SKM-1 (cell line): ENCODE data around the gene TEX11.
"Not testable (repeated sequence)": the region's sequence is repeated elsewhere in the genome, so short reads cannot be mapped to it uniquely, and the experiment has no call there.

Experiments
- DNase-seq: peaks from one replicate; lab custom pipeline; 2025; ENCODE audit not compliant: unreplicated experiment; lab: John Stamatoyannopoulos, UW

Gene TEX11

GRCh38 chrX:70605352-70605751, 303.2 kb downstream of the TEX11 start:
- no peak for DNase-seq

- DNase-seq = no peak
Measured at GRCh38 chrX:70592091-70592490, 316.4 kb downstream of the TEX11 start.

GRCh38 chrX:70587158-70587557, 321.4 kb downstream of the TEX11 start:
- not testable (repeated sequence) for DNase-seq

- no peak for DNase-seq
Measured at GRCh38 chrX:70577442-70577841, 331.1 kb downstream of the TEX11 start.

GRCh38 chrX:70569922-70570576, 338.5 kb downstream of the TEX11 start:
- not testable (repeated sequence) for DNase-seq

- no peak for DNase-seq
Measured at GRCh38 chrX:70554948-70555347, 353.6 kb downstream of the TEX11 start.

GRCh38 chrX:70554523-70554922, 354.0 kb downstream of the TEX11 start:
- no peak for DNase-seq

GRCh38 chrX:70554081-70554480, 354.4 kb downstream of the TEX11 start:
- no peak for DNase-seq

- DNase-seq = no peak
Measured at GRCh38 chrX:70553516-70553915, 355.0 kb downstream of the TEX11 start.

GRCh38 chrX:70552130-70552704, 356.3 kb downstream of the TEX11 start:
- no peak for DNase-seq

- no peak for DNase-seq
Measured at GRCh38 chrX:70549429-70549828, 359.1 kb downstream of the TEX11 start.

GRCh38 chrX:70535198-70535597, 373.3 kb downstream of the TEX11 start:
- DNase-seq = no peak

- no peak for DNase-seq
Measured at GRCh38 chrX:70527610-70528345, 380.7 kb downstream of the TEX11 start.

- DNase-seq = no peak
Measured at GRCh38 chrX:70527053-70527452, 381.5 kb downstream of the TEX11 start.

GRCh38 chrX:70525733-70526132, 382.8 kb downstream of the TEX11 start:
- DNase-seq = no peak

GRCh38 chrX:70515692-70516091, 392.8 kb downstream of the TEX11 start:
- not testable (repeated sequence) for DNase-seq

GRCh38 chrX:70515270-70515669, 393.2 kb downstream of the TEX11 start:
- DNase-seq = not testable (repeated sequence)

GRCh38 chrX:70509078-70509477, 399.4 kb downstream of the TEX11 start:
- no peak for DNase-seq

GRCh38 chrX:70508296-70508911, 400.1 kb downstream of the TEX11 start:
- DNase-seq = no peak

- DNase-seq = no peak
Measured at GRCh38 chrX:70505451-70505841, 403.1 kb downstream of the TEX11 start.

GRCh38 chrX:70504772-70505450, 403.6 kb downstream of the TEX11 start:
- no peak for DNase-seq
